CD14-positive monocyte (primary cell): ENCODE measurements around the gene NMBR. TPM values are rescaled to one million over a fixed set of nuclear protein-coding genes. Genes with fewer than 3 reads are reported as not detected.

ENCODE experiments used
- DNase-seq, 3 donors: peaks; one replicate each; pipeline ENCODE4 v3.0.0-alpha.2; 2011 to 2022
- H2AFZ ChIP-seq: 2 replicates; pipeline ENCODE4 v1.6.0; 2012; ENCODE audit warnings: mild to moderate bottlenecking, low read depth, low read length, inconsistent platforms; ENCODE audit not compliant: insufficient read depth, poor library complexity, severe bottlenecking
- H3K27ac ChIP-seq, 2 donors: 1 replicate in 1 of 2; 2 replicates in 1 of 2; pipeline ENCODE4 v1.5.1; 2012 to 2013; ENCODE audit warnings: low read length in 2 of 2, control low read depth in 1 of 2, inconsistent platforms in 1 of 2, low read depth in 1 of 2, mild to moderate bottlenecking in 1 of 2
- H3K27me3 ChIP-seq, 2 donors: one replicate each; pipeline versions ENCODE4 v1.6.0 to v1.6.1; 2011 to 2013; ENCODE audit warnings: low read length in 2 of 2; ENCODE audit not compliant: control insufficient read depth in 2 of 2, insufficient read depth in 2 of 2
- H3K36me3 ChIP-seq, 2 donors: replicated peaks in 1 of 2; 1 replicate in 1 of 2; 2 replicates in 1 of 2; pipeline versions ENCODE4 v1.5.1 to v1.6.1; 2012 to 2013; ENCODE audit warnings: low read length in 2 of 2, control low read depth in 1 of 2, inconsistent platforms in 1 of 2, mild to moderate bottlenecking in 1 of 2; ENCODE audit not compliant: insufficient read depth in 2 of 2, control insufficient read depth in 1 of 2
- H3K4me1 ChIP-seq, 2 donors: 1 replicate in 1 of 2; 2 replicates in 1 of 2; pipeline versions ENCODE4 v1.5.1 to v1.6.1; 2012 to 2013; ENCODE audit warnings: low read length in 2 of 2, control low read depth in 1 of 2, inconsistent platforms in 1 of 2, mild to moderate bottlenecking in 1 of 2, moderate library complexity in 1 of 2; ENCODE audit not compliant: insufficient read depth in 2 of 2, control insufficient read depth in 1 of 2
- H3K4me2 ChIP-seq: replicated peaks from 2 replicates; pipeline ENCODE3; 2012; ENCODE audit warnings: low read length, moderate library complexity, mild to moderate bottlenecking; ENCODE audit not compliant: poor library complexity, severe bottlenecking; ENCODE audit errors: extremely low read depth
- H3K4me3 ChIP-seq, 3 experiments: fragments of 200-600 bp in 1 of 3; sonication (generic) in 1 of 3; replicated peaks in 1 of 3; 1 replicate in 2 of 3; 2 replicates in 1 of 3; pipeline ENCODE4 v1.5.1; 2011 to 2013; ENCODE audit warnings: low read length in 3 of 3, mild to moderate bottlenecking in 3 of 3, control low read depth in 2 of 3, low read depth in 2 of 3, inconsistent platforms in 1 of 3, moderate library complexity in 1 of 3
- H3K79me2 ChIP-seq: 2 replicates; pipeline ENCODE4 v1.6.0; 2012; ENCODE audit warnings: mild to moderate bottlenecking, control low read depth, inconsistent platforms, low read length, moderate library complexity; ENCODE audit not compliant: insufficient read depth
- H3K9ac ChIP-seq: 2 replicates; pipeline ENCODE4 v1.6.0; 2017; ENCODE audit warnings: low read length, mild to moderate bottlenecking; ENCODE audit not compliant: insufficient read depth, poor library complexity, severe bottlenecking
- H3K9me3 ChIP-seq, 2 donors: replicated peaks in 1 of 2; 1 replicate in 1 of 2; 2 replicates in 1 of 2; pipeline versions ENCODE4 v1.5.1 to v1.6.1; 2012 to 2013; ENCODE audit warnings: low read length in 2 of 2, control low read depth in 1 of 2; ENCODE audit not compliant: control insufficient read depth in 1 of 2, insufficient read depth in 1 of 2
- H4K20me1 ChIP-seq: 2 replicates; pipeline ENCODE4 v1.6.0; 2012; ENCODE audit warnings: mild to moderate bottlenecking, low read length, control low read depth, moderate library complexity; ENCODE audit not compliant: insufficient read depth
- H3K27ac Mint-ChIP-seq, 7 donors: one replicate each; pipeline ENCODE4 v1.8.0; 2020; ENCODE audit warnings: mild to moderate bottlenecking in 7 of 7, mixed read lengths in 7 of 7, moderate library complexity in 6 of 7, inconsistent platforms in 2 of 7
- H3K27me3 Mint-ChIP-seq, 3 donors: one replicate each; pipeline ENCODE4 v1.8.0; 2021 to 2022; ENCODE audit warnings: low read depth in 3 of 3, mild to moderate bottlenecking in 3 of 3, mixed read lengths in 3 of 3, moderate library complexity in 3 of 3, inconsistent platforms in 1 of 3
- H3K36me3 Mint-ChIP-seq, 2 donors: one replicate each; pipeline ENCODE4 v1.8.0; 2020; ENCODE audit warnings: mixed read lengths in 2 of 2, inconsistent platforms in 1 of 2, mild to moderate bottlenecking in 1 of 2
- H3K4me1 Mint-ChIP-seq: one replicate; pipeline ENCODE4 v1.8.0; 2020; ENCODE audit warnings: mild to moderate bottlenecking, mixed read lengths
- H3K4me3 Mint-ChIP-seq, 2 donors: one replicate each; pipeline ENCODE4 v1.8.0; 2020; ENCODE audit warnings: mild to moderate bottlenecking in 2 of 2, mixed read lengths in 2 of 2, moderate library complexity in 1 of 2
- H3K9me3 Mint-ChIP-seq, 7 donors: one replicate each; pipeline ENCODE4 v1.8.0; 2020 to 2022; ENCODE audit warnings: mixed read lengths in 7 of 7, mild to moderate bottlenecking in 6 of 7, moderate library complexity in 6 of 7, inconsistent platforms in 2 of 7
- WGBS: methylation state at CpG from one replicate; pipeline ENCODE4 v1.1.5; 2013; ENCODE audit warnings: missing lambda C conversion rate; ENCODE audit not compliant: insufficient coverage; 5-methylcytosine and 5-hydroxymethylcytosine counted together
- intact Hi-C, 2 donors: fragments of 100-400 bp; cut with micrococcal nuclease; formaldehyde crosslinking; loops; one replicate each; pipeline versions ENCODE4 v1.15.0 to v1.15.1; 2023
- polyA plus RNA-seq, 3 donors: library from polyadenylated mRNA; depleted of rRNA in 1 of 3; unstranded in 2 of 3; stranded (reverse) in 1 of 3; fragments of 300-500 nt in 2 of 3; fragments of >200 nt in 1 of 3; fragmentation: Illumina TruSeq in 2 of 3; gene quantifications; 1 replicate in 2 of 3; 2 replicates in 1 of 3; pipeline ENCODE4 v1.2.3, GENCODE V29; 2012 to 2021
- TF ChIP-seq, protein P1 (sequence below): fragments of 200-600 bp; IDR thresholded peaks from one replicate; pipeline ENCODE4 v1.8.0; 2022; ENCODE audit warnings: antibody characterized with exemption, mild to moderate bottlenecking

The NMBR gene
- polyA plus RNA-seq, 3 donors: not detected

GRCh38 chr6:142174703-142175102, 27.8 kb upstream of the NMBR start:
- H3K27me3 Mint-ChIP-seq: no peaks in the 10 kb centered on the region
- H3K4me1 Mint-ChIP-seq: no peaks in the 10 kb centered on the region
- H4K20me1 ChIP-seq: no peaks in the 10 kb centered on the region
- peaks cover 70 to 85% of the 10 kb centered on the region in 2 donors for H3K36me3 Mint-ChIP-seq
- WGBS: 96% methylated on average over 4 of the region's 6 CpGs
- H3K27me3 ChIP-seq: no peaks in the 10 kb centered on the region
- H2AFZ ChIP-seq: no peak overlapping the region
- H3K9me3 Mint-ChIP-seq: peaks cover 0 to 12% (median 9%) of the 10 kb centered on the region in 7 donors
- H3K36me3 ChIP-seq: peaks cover 77 to 90% of the 10 kb centered on the region in 2 donors
- H3K9ac ChIP-seq: no peak overlapping the region
- no peaks in the 10 kb centered on the region for H3K4me1 ChIP-seq
- DNase-seq: no peak
- peak overlapping the region in 1 of 7 donors; percentile 67 for H3K27ac Mint-ChIP-seq
- H3K4me2 ChIP-seq: no peak overlapping the region
- no peak overlapping the region for H3K27ac ChIP-seq
- H3K79me2 ChIP-seq: no peaks in the 10 kb centered on the region
- no peak overlapping the region for H3K4me3 Mint-ChIP-seq
- H3K4me3 ChIP-seq: no peak overlapping the region
- intact Hi-C loops: no loop called here
- TF ChIP-seq, protein P1, sequence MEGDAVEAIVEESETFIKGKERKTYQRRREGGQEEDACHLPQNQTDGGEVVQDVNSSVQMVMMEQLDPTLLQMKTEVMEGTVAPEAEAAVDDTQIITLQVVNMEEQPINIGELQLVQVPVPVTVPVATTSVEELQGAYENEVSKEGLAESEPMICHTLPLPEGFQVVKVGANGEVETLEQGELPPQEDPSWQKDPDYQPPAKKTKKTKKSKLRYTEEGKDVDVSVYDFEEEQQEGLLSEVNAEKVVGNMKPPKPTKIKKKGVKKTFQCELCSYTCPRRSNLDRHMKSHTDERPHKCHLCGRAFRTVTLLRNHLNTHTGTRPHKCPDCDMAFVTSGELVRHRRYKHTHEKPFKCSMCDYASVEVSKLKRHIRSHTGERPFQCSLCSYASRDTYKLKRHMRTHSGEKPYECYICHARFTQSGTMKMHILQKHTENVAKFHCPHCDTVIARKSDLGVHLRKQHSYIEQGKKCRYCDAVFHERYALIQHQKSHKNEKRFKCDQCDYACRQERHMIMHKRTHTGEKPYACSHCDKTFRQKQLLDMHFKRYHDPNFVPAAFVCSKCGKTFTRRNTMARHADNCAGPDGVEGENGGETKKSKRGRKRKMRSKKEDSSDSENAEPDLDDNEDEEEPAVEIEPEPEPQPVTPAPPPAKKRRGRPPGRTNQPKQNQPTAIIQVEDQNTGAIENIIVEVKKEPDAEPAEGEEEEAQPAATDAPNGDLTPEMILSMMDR: no peak
- H3K9me3 ChIP-seq: peaks cover 0 to 14% of the 10 kb centered on the region in 2 donors

GRCh38 chr6:142173980-142174379, 27.1 kb upstream of the NMBR start:
- intact Hi-C loops: no loop called here
- peaks cover 68 to 89% of the 10 kb centered on the region in 2 donors for H3K36me3 Mint-ChIP-seq
- Histone ChIP-seq H4K20me1 (no peaks in the 10 kb centered on the region), H3K27ac (no peak overlapping the region), H3K36me3 (peaks cover 83 to 90% of the 10 kb centered on the region in 2 donors), H2AFZ (no peak overlapping the region), H3K79me2 (no peaks in the 10 kb centered on the region), H3K4me1 (no peaks in the 10 kb centered on the region), H3K9me3 (peaks cover 0 to 14% of the 10 kb centered on the region in 2 donors), H3K9ac (no peak overlapping the region), H3K27me3 (no peaks in the 10 kb centered on the region), H3K4me2 (no peak overlapping the region), H3K4me3 (no peak overlapping the region)
- no peak overlapping the region for H3K4me3 Mint-ChIP-seq
- WGBS: 100% methylated on average over 1 of the region's 3 CpGs
- no peaks in the 10 kb centered on the region for H3K27me3 Mint-ChIP-seq
- peaks cover 0 to 12% (median 9%) of the 10 kb centered on the region in 7 donors for H3K9me3 Mint-ChIP-seq
- H3K27ac Mint-ChIP-seq: no peak overlapping the region
- H3K4me1 Mint-ChIP-seq: no peaks in the 10 kb centered on the region
- TF ChIP-seq, protein P1: no peak
- DNase-seq: no peak
